ENCODE measurements around the gene DBH. TPM values are rescaled to one million over a fixed set of nuclear protein-coding genes. Genes with fewer than 3 reads are reported as not detected.

The DBH gene
- total RNA-seq, 2 experiments from 2014 or later: not detected

- Mint-ChIP-seq H3K9me3 (no peaks in the 10 kb centered on the region), H3K36me3 (no peaks in the 10 kb centered on the region), H3K27me3 (no peaks in the 10 kb centered on the region), H3K4me1 (peaks cover 10% of the 10 kb centered on the region), H3K4me3 (no peak overlapping the region), H3K27ac (no peak overlapping the region)
- DNase-seq: no peak
Measured at GRCh38 chr9:133692364-133692985, 56.3 kb downstream of the DBH start.

GRCh38 chr9:133693116-133693515, 57.0 kb downstream of the DBH start:
- Mint-ChIP-seq H3K4me1 (peaks cover 12% of the 10 kb centered on the region), H3K36me3 (no peaks in the 10 kb centered on the region), H3K27ac (no peak overlapping the region), H3K4me3 (no peak overlapping the region), H3K9me3 (no peaks in the 10 kb centered on the region), H3K27me3 (no peaks in the 10 kb centered on the region)
- no peak for DNase-seq

GRCh38 chr9:133693703-133694529, 57.8 kb downstream of the DBH start:
- Mint-ChIP-seq H3K4me3 (no peak overlapping the region), H3K27ac (no peak overlapping the region), H3K4me1 (peaks cover 15% of the 10 kb centered on the region), H3K36me3 (no peaks in the 10 kb centered on the region), H3K9me3 (no peaks in the 10 kb centered on the region), H3K27me3 (no peaks in the 10 kb centered on the region)
- no peak for DNase-seq

DNA sequence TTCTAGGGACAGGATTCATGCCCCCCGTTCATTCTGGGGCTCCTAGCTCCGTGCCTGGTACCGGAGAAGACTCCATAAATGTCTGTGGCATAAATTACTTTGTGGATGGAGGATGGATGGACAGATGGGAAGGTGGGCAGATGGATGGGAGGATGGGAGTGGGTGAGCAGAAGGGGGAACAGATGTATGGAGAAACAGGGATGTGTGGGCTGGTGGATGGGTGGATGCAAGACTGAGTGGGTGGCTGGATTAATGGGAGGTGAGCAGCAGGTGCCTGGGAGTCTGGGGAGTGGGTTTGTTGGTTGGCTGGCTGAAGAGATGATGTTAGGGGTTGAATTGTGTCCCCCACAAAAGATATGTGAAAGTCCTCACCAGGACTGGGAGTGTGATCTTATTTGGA, 58.5 kb downstream of the DBH start:
- Mint-ChIP-seq H3K36me3 (no peaks in the 10 kb centered on the region), H3K4me3 (no peak overlapping the region), H3K4me1 (peaks cover 15% of the 10 kb centered on the region), H3K9me3 (no peaks in the 10 kb centered on the region), H3K27me3 (no peaks in the 10 kb centered on the region), H3K27ac (no peak overlapping the region)
- no peak for DNase-seq

GRCh38 chr9:133696071-133696472, 59.9 kb downstream of the DBH start:
- no peak for DNase-seq
- H3K27ac Mint-ChIP-seq: no peak overlapping the region
- H3K27me3 Mint-ChIP-seq: no peaks in the 10 kb centered on the region
- no peaks in the 10 kb centered on the region for H3K36me3 Mint-ChIP-seq
- no peaks in the 10 kb centered on the region for H3K9me3 Mint-ChIP-seq
- H3K4me3 Mint-ChIP-seq: no peak overlapping the region
- H3K4me1 Mint-ChIP-seq: peaks cover 23% of the 10 kb centered on the region

GRCh38 chr9:133699546-133699945, 63.4 kb downstream of the DBH start:
- H3K36me3 Mint-ChIP-seq: no peaks in the 10 kb centered on the region
- H3K4me1 Mint-ChIP-seq: peaks cover 32% of the 10 kb centered on the region
- no peak overlapping the region for H3K4me3 Mint-ChIP-seq
- H3K27me3 Mint-ChIP-seq: no peaks in the 10 kb centered on the region
- no peak overlapping the region for H3K27ac Mint-ChIP-seq
- no peaks in the 10 kb centered on the region for H3K9me3 Mint-ChIP-seq
- no peak for DNase-seq

- Mint-ChIP-seq H3K9me3 (no peaks in the 10 kb centered on the region), H3K27me3 (no peaks in the 10 kb centered on the region), H3K27ac (peak overlapping the region; percentile 92), H3K4me3 (peak overlapping the region; percentile 76), H3K4me1 (peaks cover 32% of the 10 kb centered on the region), H3K36me3 (no peaks in the 10 kb centered on the region)
- DNase-seq: no peak
Measured at GRCh38 chr9:133700819-133701320, 64.7 kb downstream of the DBH start.

GRCh38 chr9:133701321-133701980, 65.3 kb downstream of the DBH start:
- Mint-ChIP-seq H3K36me3 (no peaks in the 10 kb centered on the region), H3K27ac (peak overlapping the region; percentile 92), H3K27me3 (no peaks in the 10 kb centered on the region), H3K4me1 (peaks cover 32% of the 10 kb centered on the region), H3K4me3 (peak overlapping the region; percentile 76), H3K9me3 (no peaks in the 10 kb centered on the region)
- DNase-seq: peak; percentile 59

DNA sequence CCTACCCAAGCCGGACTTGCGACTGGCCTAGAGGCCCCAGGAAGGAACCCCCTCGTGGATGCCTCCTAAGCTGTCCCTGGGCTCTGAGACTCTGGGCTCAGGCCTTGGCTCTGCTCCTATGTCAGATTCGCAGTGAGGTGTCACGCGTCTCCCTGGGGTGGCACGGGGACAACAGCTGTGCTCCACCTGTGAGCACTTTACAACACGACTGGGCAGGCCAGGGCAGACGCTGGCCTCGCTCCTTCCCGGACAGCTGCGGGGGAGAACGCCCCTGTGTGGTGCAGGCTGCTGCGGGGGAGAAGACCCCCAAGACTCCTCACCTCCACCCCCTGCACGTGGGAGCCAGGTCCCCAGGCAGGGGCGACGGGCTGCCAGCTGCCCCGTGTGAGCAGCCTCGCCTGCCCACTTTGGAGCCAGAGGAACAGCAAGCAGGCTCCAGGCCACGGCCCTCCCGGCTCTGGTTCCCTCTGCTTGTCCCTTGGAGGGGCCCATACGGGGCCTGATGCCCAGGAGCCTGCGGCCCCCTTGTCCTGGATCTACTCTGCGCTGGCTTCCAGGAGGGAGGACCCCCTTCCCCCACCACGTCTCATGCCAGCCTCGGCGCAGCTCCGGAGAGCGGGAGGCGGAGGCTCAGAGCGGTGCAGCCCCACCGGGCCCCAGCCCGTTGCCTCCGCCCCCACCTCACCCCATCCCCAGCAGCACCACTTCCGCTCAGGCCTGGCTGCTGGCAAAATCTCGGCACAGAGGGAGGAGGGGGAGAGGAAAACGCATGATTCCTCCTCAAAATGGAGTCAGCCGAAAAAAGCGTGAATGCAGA, 66.0 kb downstream of the DBH start:
- H3K27ac Mint-ChIP-seq: peak overlapping the region; percentile 92
- peak overlapping the region; percentile 76 for H3K4me3 Mint-ChIP-seq
- no peaks in the 10 kb centered on the region for H3K36me3 Mint-ChIP-seq
- peak; percentile 68 for DNase-seq
- no peaks in the 10 kb centered on the region for H3K9me3 Mint-ChIP-seq
- no peaks in the 10 kb centered on the region for H3K27me3 Mint-ChIP-seq
- peaks cover 29% of the 10 kb centered on the region for H3K4me1 Mint-ChIP-seq

DNA sequence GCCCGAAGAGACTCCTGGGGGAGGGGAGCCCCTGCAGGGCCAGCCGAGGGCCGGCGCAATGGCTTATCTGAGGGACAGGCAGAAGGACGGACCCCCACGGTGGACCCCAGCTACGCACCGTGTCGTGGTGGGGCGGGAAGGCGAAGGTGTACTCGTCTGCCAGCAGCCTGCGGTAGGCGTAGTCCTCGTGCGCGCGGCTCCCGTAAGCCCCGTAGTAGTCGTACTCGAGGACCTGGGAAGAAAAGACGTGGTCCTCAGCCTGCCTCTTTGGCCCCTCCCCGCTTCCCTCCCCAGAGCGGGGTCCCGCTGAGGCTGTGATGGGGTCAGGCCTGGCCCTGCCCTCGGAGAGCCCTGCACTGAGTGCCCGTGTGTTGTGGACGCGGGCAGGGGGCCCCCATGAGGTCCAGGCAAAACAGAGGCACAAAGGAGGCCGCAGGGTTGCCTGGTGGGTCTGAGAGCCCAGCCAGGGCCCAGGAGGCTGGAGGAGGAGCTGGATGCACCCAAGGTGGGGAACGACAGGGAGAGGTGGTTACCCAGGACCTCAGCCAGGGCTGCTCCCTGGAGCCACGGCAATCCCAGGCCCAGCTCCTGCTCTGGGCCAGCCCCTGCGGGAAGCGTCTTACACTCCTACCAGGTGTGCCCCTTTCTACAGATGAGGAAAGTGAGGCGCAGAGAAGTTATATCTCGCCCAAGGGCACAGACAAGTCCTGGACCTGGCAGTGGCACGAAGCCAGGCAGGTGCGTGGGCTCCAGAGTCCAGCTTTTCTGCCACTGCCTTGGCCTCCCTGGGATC, 66.8 kb downstream of the DBH start:
- peak; percentile 33 for DNase-seq

GRCh38 chr9:133703591-133704399, 67.6 kb downstream of the DBH start:
- Mint-ChIP-seq H3K9me3 (no peaks in the 10 kb centered on the region), H3K36me3 (no peaks in the 10 kb centered on the region), H3K27me3 (no peaks in the 10 kb centered on the region), H3K4me3 (no peak overlapping the region), H3K4me1 (peaks cover 25% of the 10 kb centered on the region), H3K27ac (no peak overlapping the region)
- DNase-seq: no peak

More for the DNA sequence above, 66.8 kb downstream of the DBH start:
- H3K4me3 Mint-ChIP-seq: peak overlapping the region; percentile 76
- no peaks in the 10 kb centered on the region for H3K9me3 Mint-ChIP-seq
- H3K4me1 Mint-ChIP-seq: peaks cover 27% of the 10 kb centered on the region
- H3K27ac Mint-ChIP-seq: peak overlapping the region; percentile 81
- H3K27me3 Mint-ChIP-seq: no peaks in the 10 kb centered on the region
- H3K36me3 Mint-ChIP-seq: no peaks in the 10 kb centered on the region

- H3K4me3 Mint-ChIP-seq: no peak overlapping the region
- no peaks in the 10 kb centered on the region for H3K36me3 Mint-ChIP-seq
- H3K27ac Mint-ChIP-seq: no peak overlapping the region
- no peak for DNase-seq
- no peaks in the 10 kb centered on the region for H3K9me3 Mint-ChIP-seq
- peaks cover 31% of the 10 kb centered on the region for H3K4me1 Mint-ChIP-seq
- no peaks in the 10 kb centered on the region for H3K27me3 Mint-ChIP-seq
Measured at GRCh38 chr9:133704711-133705181, 68.6 kb downstream of the DBH start.

DNA sequence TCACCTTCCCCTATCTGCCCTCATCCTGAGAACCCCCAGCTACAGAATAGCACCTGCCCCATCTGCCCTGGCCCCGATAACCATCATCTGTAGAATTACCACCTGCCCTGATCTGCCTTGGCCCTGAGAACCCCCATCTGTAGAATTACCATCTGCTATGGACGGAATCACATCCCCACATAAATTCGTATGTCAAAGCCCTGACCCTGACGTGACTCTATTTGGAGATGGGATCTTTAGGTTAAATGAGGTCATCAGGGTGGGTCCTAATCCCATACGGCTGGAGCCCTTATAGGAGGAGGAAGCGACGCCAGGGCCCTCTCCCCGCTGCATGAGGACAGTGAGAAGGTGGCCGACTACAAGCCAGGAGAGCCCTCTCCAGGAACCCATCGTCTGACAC, 69.4 kb downstream of the DBH start:
- H3K4me1 Mint-ChIP-seq: peaks cover 31% of the 10 kb centered on the region

More for the DNA sequence above, 69.4 kb downstream of the DBH start:
- Mint-ChIP-seq H3K27ac (no peak overlapping the region), H3K4me3 (no peak overlapping the region), H3K27me3 (no peaks in the 10 kb centered on the region), H3K36me3 (no peaks in the 10 kb centered on the region), H3K9me3 (no peaks in the 10 kb centered on the region)
- DNase-seq: no peak
